ENCODE results near the gene SOX8.

The SOX8 gene

DNA sequence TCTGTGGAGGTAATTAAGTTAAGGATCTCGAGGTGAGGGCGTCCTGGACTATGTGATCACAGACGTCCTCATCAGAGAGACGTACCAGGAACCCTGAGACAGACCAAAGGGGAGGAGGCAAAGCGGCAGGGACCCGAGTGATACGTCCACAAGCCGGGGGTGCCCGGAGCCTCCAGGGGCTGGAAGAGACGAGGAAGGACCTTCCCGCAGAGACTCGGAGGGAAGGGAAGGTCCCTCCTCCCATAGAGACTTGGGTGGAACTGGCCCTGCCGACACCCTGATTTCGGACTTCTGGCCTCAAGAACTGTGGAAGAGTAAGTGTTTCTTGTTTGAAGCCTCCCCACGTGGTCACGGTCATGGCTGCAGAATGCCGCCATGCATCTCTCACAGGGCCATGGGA is 41.6 kb upstream of the SOX8 start:
- CTCF ChIA-PET: no interaction called here
- Histone ChIP-seq H3K27ac (ENCODE audit: extremely low read depth, low read depth, low read length) (no peak overlapping the region), H3K4me3 (ENCODE audit: low read depth, low read length) (no peak overlapping the region), H3K4me1 (ENCODE audit: control insufficient read depth, insufficient read depth, low read length) (no peaks in the 10 kb centered on the region), H3K36me3 (ENCODE audit: control insufficient read depth in 2 of 2, insufficient read depth in 1 of 2, low read length in 2 of 2) (no peaks in the 10 kb centered on the region; a peak in 1 of 3 replicates), H3K9me3 (ENCODE audit: control insufficient read depth, insufficient read depth, low read depth, low read length) (no peaks in the 10 kb centered on the region)
- TF ChIP-seq ZNF629 (tag by site-specific recombination; IDR thresholded peaks at IDR 0.05) (no peak), ZNF664 (tag by site-specific recombination; IDR thresholded peaks at IDR 0.05) (no peak), ZFP41 (tag by site-specific recombination; IDR thresholded peaks at IDR 0.05; ENCODE audit: borderline replicate concordance) (no peak)
- TF ChIP-seq, protein P1, sequence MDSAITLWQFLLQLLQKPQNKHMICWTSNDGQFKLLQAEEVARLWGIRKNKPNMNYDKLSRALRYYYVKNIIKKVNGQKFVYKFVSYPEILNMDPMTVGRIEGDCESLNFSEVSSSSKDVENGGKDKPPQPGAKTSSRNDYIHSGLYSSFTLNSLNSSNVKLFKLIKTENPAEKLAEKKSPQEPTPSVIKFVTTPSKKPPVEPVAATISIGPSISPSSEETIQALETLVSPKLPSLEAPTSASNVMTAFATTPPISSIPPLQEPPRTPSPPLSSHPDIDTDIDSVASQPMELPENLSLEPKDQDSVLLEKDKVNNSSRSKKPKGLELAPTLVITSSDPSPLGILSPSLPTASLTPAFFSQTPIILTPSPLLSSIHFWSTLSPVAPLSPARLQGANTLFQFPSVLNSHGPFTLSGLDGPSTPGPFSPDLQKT (IDR thresholded peaks at IDR 0.05; ENCODE audit: borderline replicate concordance, low read depth, low read length): no peak
- POLR2A ChIA-PET: no interaction called here

DNA sequence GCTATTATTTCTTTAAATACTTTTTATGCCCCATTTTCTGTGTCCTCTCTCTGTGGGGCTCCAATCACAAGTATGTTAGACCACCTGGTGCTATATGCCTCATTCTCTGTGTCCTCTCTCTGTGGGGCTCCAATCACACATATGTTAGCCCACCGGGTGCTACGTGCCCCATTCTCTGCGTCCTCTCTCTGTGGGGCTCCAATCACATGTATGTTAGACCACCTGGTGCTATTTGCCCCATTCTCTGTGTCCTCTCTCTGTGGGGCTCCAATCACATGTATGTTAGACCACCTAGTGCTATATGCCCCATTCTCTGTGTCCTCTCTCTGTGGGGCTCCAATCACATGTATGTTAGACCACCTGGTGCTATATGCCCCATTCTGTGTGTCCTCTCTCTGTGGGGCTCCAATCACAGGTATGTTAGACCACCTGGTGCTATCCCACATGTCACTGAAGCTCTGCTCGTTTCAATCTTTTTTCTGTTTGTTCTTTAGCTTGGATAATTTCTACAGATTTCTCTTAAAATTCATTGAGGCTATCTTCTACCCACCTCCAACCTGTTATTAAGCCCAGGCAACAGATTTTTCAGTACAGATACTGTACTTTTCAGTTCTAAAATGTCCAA is 39.0 kb upstream of the SOX8 start:
- POLR2A ChIA-PET: interaction anchor here (0.7 kb wide), 1 partner anchor 23 kb away, joined by 7 read pairs; no protein-coding TSS in a partner anchor
- no peak overlapping the region for H3K27ac ChIP-seq (ENCODE audit: extremely low read depth, low read depth, low read length)
- H3K4me1 ChIP-seq (ENCODE audit: control insufficient read depth, insufficient read depth, low read length): no peaks in the 10 kb centered on the region
- TF ChIP-seq ZNF548 (tag by site-specific recombination; IDR thresholded peaks at IDR 0.05) (no peak), EGR2 (tag by site-specific recombination; IDR thresholded peaks at IDR 0.05; ENCODE audit: low read depth) (no peak), ZNF184 (tag by site-specific recombination; IDR thresholded peaks at IDR 0.05) (no peak), ZNF837 (tag by site-specific recombination; IDR thresholded peaks at IDR 0.05) (no peak), TRIM28 (IDR thresholded peaks at IDR 0.05; ENCODE audit: borderline replicate concordance, low read length) (peak; percentile 100), ZNF623 (tag by site-specific recombination; IDR thresholded peaks at IDR 0.05) (no peak), ZNF707 (tag by site-specific recombination; IDR thresholded peaks at IDR 0.05) (no peak), SALL2 (tag by site-specific recombination; IDR thresholded peaks at IDR 0.05; ENCODE audit: borderline replicate concordance) (no peak), SETDB1 (IDR thresholded peaks at IDR 0.05; ENCODE audit: insufficient read length, low read length) (peak; percentile 100), ZNF530 (tag by site-specific recombination; IDR thresholded peaks at IDR 0.05; ENCODE audit: low read depth) (no peak), ZNF221 (tag by site-specific recombination; IDR thresholded peaks at IDR 0.05; ENCODE audit: borderline replicate concordance) (no peak), WT1 (tag by site-specific recombination; IDR thresholded peaks at IDR 0.05) (no peak), ZNF37A (tag by site-specific recombination; IDR thresholded peaks at IDR 0.05) (no peak), ZNF133 (tag by site-specific recombination; IDR thresholded peaks at IDR 0.05) (peak; percentile 86), SP3 (tag by site-specific recombination; IDR thresholded peaks at IDR 0.05) (no peak), ZNF843 (tag by site-specific recombination; IDR thresholded peaks at IDR 0.05) (no peak), ZNF23 (tag by site-specific recombination; IDR thresholded peaks at IDR 0.05; ENCODE audit: borderline replicate concordance) (no peak), SCRT1 (tag by site-specific recombination; IDR thresholded peaks at IDR 0.05; ENCODE audit: borderline replicate concordance) (peak; percentile 71; the same call in 1 of the 2 replicates), ZNF510 (tag by site-specific recombination; IDR thresholded peaks at IDR 0.05; ENCODE audit: insufficient replicate concordance) (no peak)
- TF ChIP-seq, protein P2, sequence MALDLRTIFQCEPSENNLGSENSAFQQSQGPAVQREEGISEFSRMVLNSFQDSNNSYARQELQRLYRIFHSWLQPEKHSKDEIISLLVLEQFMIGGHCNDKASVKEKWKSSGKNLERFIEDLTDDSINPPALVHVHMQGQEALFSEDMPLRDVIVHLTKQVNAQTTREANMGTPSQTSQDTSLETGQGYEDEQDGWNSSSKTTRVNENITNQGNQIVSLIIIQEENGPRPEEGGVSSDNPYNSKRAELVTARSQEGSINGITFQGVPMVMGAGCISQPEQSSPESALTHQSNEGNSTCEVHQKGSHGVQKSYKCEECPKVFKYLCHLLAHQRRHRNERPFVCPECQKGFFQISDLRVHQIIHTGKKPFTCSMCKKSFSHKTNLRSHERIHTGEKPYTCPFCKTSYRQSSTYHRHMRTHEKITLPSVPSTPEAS (tag by site-specific recombination; IDR thresholded peaks at IDR 0.05): no peak
- TF ChIP-seq, protein P3, sequence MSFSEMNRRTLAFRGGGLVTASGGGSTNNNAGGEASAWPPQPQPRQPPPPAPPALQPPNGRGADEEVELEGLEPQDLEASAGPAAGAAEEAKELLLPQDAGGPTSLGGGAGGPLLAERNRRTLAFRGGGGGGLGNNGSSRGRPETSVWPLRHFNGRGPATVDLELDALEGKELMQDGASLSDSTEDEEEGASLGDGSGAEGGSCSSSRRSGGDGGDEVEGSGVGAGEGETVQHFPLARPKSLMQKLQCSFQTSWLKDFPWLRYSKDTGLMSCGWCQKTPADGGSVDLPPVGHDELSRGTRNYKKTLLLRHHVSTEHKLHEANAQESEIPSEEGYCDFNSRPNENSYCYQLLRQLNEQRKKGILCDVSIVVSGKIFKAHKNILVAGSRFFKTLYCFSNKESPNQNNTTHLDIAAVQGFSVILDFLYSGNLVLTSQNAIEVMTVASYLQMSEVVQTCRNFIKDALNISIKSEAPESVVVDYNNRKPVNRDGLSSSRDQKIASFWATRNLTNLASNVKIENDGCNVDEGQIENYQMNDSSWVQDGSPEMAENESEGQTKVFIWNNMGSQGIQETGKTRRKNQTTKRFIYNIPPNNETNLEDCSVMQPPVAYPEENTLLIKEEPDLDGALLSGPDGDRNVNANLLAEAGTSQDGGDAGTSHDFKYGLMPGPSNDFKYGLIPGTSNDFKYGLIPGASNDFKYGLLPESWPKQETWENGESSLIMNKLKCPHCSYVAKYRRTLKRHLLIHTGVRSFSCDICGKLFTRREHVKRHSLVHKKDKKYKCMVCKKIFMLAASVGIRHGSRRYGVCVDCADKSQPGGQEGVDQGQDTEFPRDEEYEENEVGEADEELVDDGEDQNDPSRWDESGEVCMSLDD (tag by site-specific recombination; IDR thresholded peaks at IDR 0.05): no peak
- TF ChIP-seq, protein P1 (IDR thresholded peaks at IDR 0.05; ENCODE audit: borderline replicate concordance, low read depth, low read length): no peak
- H3K9me3 ChIP-seq (ENCODE audit: control insufficient read depth, insufficient read depth, low read depth, low read length): no peaks in the 10 kb centered on the region
- no peaks in the 10 kb centered on the region; a peak in 1 of 3 replicates for H3K36me3 ChIP-seq (ENCODE audit: control insufficient read depth in 2 of 2, insufficient read depth in 1 of 2, low read length in 2 of 2)
- H3K4me3 ChIP-seq (ENCODE audit: low read depth, low read length): no peak overlapping the region
- CTCF ChIA-PET: no interaction called here

All from HEK293 (cell line).